ENCODE results near the gene COL5A1. TPM values are rescaled to one million over a fixed set of nuclear protein-coding genes. Genes with fewer than 3 reads are reported as not detected.

COL5A1 gene
- total RNA-seq, 2 donors from 2014 or later: 10.9 to 21.7 TPM

GRCh38 chr9:134843740-134844139 lies 202.1 kb downstream of the COL5A1 start:
- Histone ChIP-seq H3K27me3 (no peaks in the 10 kb centered on the region), H3K9ac (ENCODE audit: low read depth in 2 of 2, low read length in 2 of 2) (no peak overlapping the region), H3K27ac (no peak overlapping the region), H3K36me3 (no peaks in the 10 kb centered on the region), H3K9me3 (no peaks in the 10 kb centered on the region), H3K4me3 (no peak overlapping the region), H3K4me1 (no peaks in the 10 kb centered on the region)
- no peak for DNase-seq
- TF ChIP-seq CTCF (IDR thresholded peaks at IDR 0.05): no peak
- intact Hi-C loops (cut with DNase I): no loop called here

GRCh38 chr9:134844821-134845220 lies 203.2 kb downstream of the COL5A1 start:
- no peaks in the 10 kb centered on the region for H3K9me3 ChIP-seq
- TF ChIP-seq CTCF (IDR thresholded peaks at IDR 0.05): no peak
- DNase-seq: no peak
- H3K4me1 ChIP-seq: no peaks in the 10 kb centered on the region
- intact Hi-C loops (cut with DNase I): no loop called here
- H3K27ac ChIP-seq: no peak overlapping the region
- H3K9ac ChIP-seq (ENCODE audit: low read depth in 2 of 2, low read length in 2 of 2): no peak overlapping the region
- H3K27me3 ChIP-seq: no peaks in the 10 kb centered on the region
- no peak overlapping the region for H3K4me3 ChIP-seq
- H3K36me3 ChIP-seq: no peaks in the 10 kb centered on the region

GRCh38 chr9:134846187-134846586 lies 204.6 kb downstream of the COL5A1 start:
- Histone ChIP-seq H3K4me3 (no peak overlapping the region), H3K27me3 (no peaks in the 10 kb centered on the region), H3K9me3 (no peaks in the 10 kb centered on the region), H3K27ac (no peak overlapping the region), H3K36me3 (no peaks in the 10 kb centered on the region), H3K4me1 (no peaks in the 10 kb centered on the region), H3K9ac (ENCODE audit: low read depth in 2 of 2, low read length in 2 of 2) (no peak overlapping the region)
- no peak for DNase-seq
- intact Hi-C loops (cut with DNase I): no loop called here
- no peak for TF ChIP-seq CTCF (IDR thresholded peaks at IDR 0.05)

- H3K4me3 ChIP-seq: no peak overlapping the region
- TF ChIP-seq CTCF (IDR thresholded peaks at IDR 0.05): no peak
- no peak for DNase-seq
- no peaks in the 10 kb centered on the region for H3K27me3 ChIP-seq
- intact Hi-C loops (cut with DNase I): no loop called here
- H3K4me1 ChIP-seq: no peaks in the 10 kb centered on the region
- H3K36me3 ChIP-seq: no peaks in the 10 kb centered on the region
- no peak overlapping the region for H3K27ac ChIP-seq
- no peaks in the 10 kb centered on the region for H3K9me3 ChIP-seq
- H3K9ac ChIP-seq (ENCODE audit: low read depth in 2 of 2, low read length in 2 of 2): no peak overlapping the region
Observed at GRCh38 chr9:134846699-134847098, 205.1 kb downstream of the COL5A1 start.

GRCh38 chr9:134847138-134847537 lies 205.5 kb downstream of the COL5A1 start:
- no peak for DNase-seq
- no peaks in the 10 kb centered on the region for H3K9me3 ChIP-seq
- no peak overlapping the region for H3K4me3 ChIP-seq
- H3K4me1 ChIP-seq: no peaks in the 10 kb centered on the region
- intact Hi-C loops (cut with DNase I): no loop called here
- TF ChIP-seq CTCF (IDR thresholded peaks at IDR 0.05): no peak
- no peaks in the 10 kb centered on the region for H3K36me3 ChIP-seq
- H3K27ac ChIP-seq: no peak overlapping the region
- H3K27me3 ChIP-seq: no peaks in the 10 kb centered on the region
- H3K9ac ChIP-seq (ENCODE audit: low read depth in 2 of 2, low read length in 2 of 2): no peak overlapping the region

All from colonic mucosa (tissue), 4 donors.